ENCODE measurements around the gene INO80B.

GRCh38 chr2:74472086-74472944, 17.4 kb downstream of the INO80B start, which contains the start of gene MRPL53:
- no peak for TF ChIP-seq CTCF (IDR thresholded peaks at IDR 0.05)
- TF ChIP-seq PBX3 (IDR thresholded peaks at IDR 0.05) = peak; percentile 79
- 0 out of 2 replicates have a peak, but pooled peaks have one; percentile 17 for TF ChIP-seq RCOR1 (IDR thresholded peaks at IDR 0.05; ENCODE audit: low read length)
